HEK293T (cell line): ENCODE measurements around the gene SERPINA12.
"Not testable (repeated sequence)": the region's sequence is repeated elsewhere in the genome, so short reads cannot be mapped to it uniquely, and the experiment has no call there.

ENCODE experiments used
- BHLHE40 ChIP-seq: fragments of 450-650 bp; IDR thresholded peaks from 2 replicates; pipeline ENCODE4 v1.6.1; 2016; ENCODE audit warnings: mild to moderate bottlenecking, moderate library complexity, borderline replicate concordance
- FOXK2 ChIP-seq: fragments of 450-650 bp; IDR thresholded peaks from 2 replicates; pipeline ENCODE4 v1.6.1; 2016; ENCODE audit warnings: mild to moderate bottlenecking
- FOXM1 ChIP-seq: fragments of 450-650 bp; IDR thresholded peaks from 2 replicates; pipeline ENCODE4 v1.6.1; 2017; ENCODE audit warnings: mild to moderate bottlenecking, borderline replicate concordance
- SUZ12 ChIP-seq: fragments of 450-650 bp; IDR thresholded peaks from 2 replicates; pipeline ENCODE4 v1.6.1; 2016; ENCODE audit warnings: mild to moderate bottlenecking

GRCh38 chr14:94510481-94510880 lies 1.2 kb upstream of the SERPINA12 start:
- TF ChIP-seq FOXM1, FOXK2, BHLHE40, SUZ12: not testable (repeated sequence)
